HEK293 (cell line): ENCODE data around the gene KNG1.

ENCODE experiments used
- CTCF ChIA-PET: fragments of 350-600 bp; formaldehyde crosslinking; extraction: SDS; loops from one replicate; lab custom pipeline; 2021; ENCODE audit warnings: antibody characterized with exemption; lab: Yijun Ruan, JAX
- POLR2A ChIA-PET: fragments of 300-600 bp; formaldehyde crosslinking; extraction: SDS; loops from one replicate; lab custom pipeline; 2020; ENCODE audit warnings: antibody characterized with exemption, inconsistent platforms; lab: Yijun Ruan, JAX
- H3K27ac ChIP-seq: fragments of 200-500 bp; sonication (Bioruptor generic); 2 replicates; pipeline ENCODE4 v1.5.1; 2014; ENCODE audit warnings: low read depth, low read length, control low read depth, inconsistent platforms; ENCODE audit errors: extremely low read depth
- H3K36me3 ChIP-seq, 2 experiments: fragments of 200-500 bp in 1 of 2; sonication (Bioruptor generic) in 1 of 2; 1 replicate in 1 of 2; 2 replicates in 1 of 2; pipeline ENCODE4 v1.5.1; 2014 to 2017; ENCODE audit warnings: inconsistent platforms in 2 of 2, low read length in 2 of 2; ENCODE audit not compliant: control insufficient read depth in 2 of 2, insufficient read depth in 1 of 2
- H3K4me1 ChIP-seq: fragments of 200-500 bp; sonication (Bioruptor generic); 2 replicates; pipeline ENCODE4 v1.5.1; 2014; ENCODE audit warnings: mild to moderate bottlenecking, low read length, inconsistent platforms; ENCODE audit not compliant: control insufficient read depth, insufficient read depth
- H3K4me3 ChIP-seq: 2 replicates; pipeline ENCODE4 v1.5.1; 2011; ENCODE audit warnings: low read depth, mild to moderate bottlenecking, control low read depth, low read length, moderate library complexity
- H3K9me3 ChIP-seq: fragments of 200-500 bp; sonication (Bioruptor generic); 2 replicates; pipeline ENCODE4 v1.5.1; 2014; ENCODE audit warnings: low read depth, low read length, inconsistent platforms; ENCODE audit not compliant: control insufficient read depth, insufficient read depth
- GFI1B ChIP-seq: fragments of 450-650 bp; formaldehyde crosslinking; IDR thresholded peaks from 2 replicates; pipeline ENCODE4 v1.5.1; 2016; ENCODE audit warnings: missing biosample characterization, missing genetic modification characterization
- KLF17 ChIP-seq: fragments of 450-650 bp; formaldehyde crosslinking; IDR thresholded peaks from 2 replicates; pipeline ENCODE4 v1.5.1; 2016; ENCODE audit warnings: missing biosample characterization, missing genetic modification characterization
- RBAK ChIP-seq: fragments of 450-650 bp; formaldehyde crosslinking; IDR thresholded peaks from 2 replicates; pipeline ENCODE4 v1.5.1; 2016; ENCODE audit warnings: missing biosample characterization, missing genetic modification characterization
- SCRT2 ChIP-seq: fragments of 450-650 bp; formaldehyde crosslinking; IDR thresholded peaks from 2 replicates; pipeline ENCODE4 v1.5.1; 2016; ENCODE audit warnings: missing biosample characterization, missing genetic modification characterization
- YY2 ChIP-seq: fragments of 450-650 bp; formaldehyde crosslinking; IDR thresholded peaks from 2 replicates; pipeline ENCODE4 v1.5.1; 2016; ENCODE audit warnings: missing biosample characterization, missing genetic modification characterization
- ZBTB11 ChIP-seq: fragments of 450-650 bp; formaldehyde crosslinking; conservative IDR thresholded peaks from 2 replicates; pipeline ENCODE4 v1.5.1; 2016; ENCODE audit warnings: low read depth, missing biosample characterization, missing genetic modification characterization
- ZBTB49 ChIP-seq: fragments of 450-650 bp; formaldehyde crosslinking; IDR thresholded peaks from 2 replicates; pipeline ENCODE4 v1.5.1; 2016; ENCODE audit warnings: missing biosample characterization, missing genetic modification characterization, low read depth
- ZFP41 ChIP-seq: fragments of 450-650 bp; formaldehyde crosslinking; IDR thresholded peaks from 2 replicates; pipeline ENCODE4 v1.5.1; 2016; ENCODE audit warnings: missing biosample characterization, missing genetic modification characterization, borderline replicate concordance
- ZNF112 ChIP-seq: fragments of 450-650 bp; formaldehyde crosslinking; IDR thresholded peaks from 2 replicates; pipeline ENCODE4 v1.5.0; 2017; ENCODE audit warnings: missing biosample characterization, missing genetic modification characterization
- ZNF148 ChIP-seq: fragments of 450-650 bp; formaldehyde crosslinking; IDR thresholded peaks from 2 replicates; pipeline ENCODE4 v1.5.0; 2017; ENCODE audit warnings: missing biosample characterization, missing genetic modification characterization, borderline replicate concordance
- ZNF174 ChIP-seq: fragments of 450-650 bp; formaldehyde crosslinking; IDR thresholded peaks from 2 replicates; pipeline ENCODE4 v1.5.0; 2017; ENCODE audit warnings: missing biosample characterization, mild to moderate bottlenecking, missing genetic modification characterization
- ZNF175 ChIP-seq: fragments of 450-650 bp; formaldehyde crosslinking; IDR thresholded peaks from 2 replicates; pipeline ENCODE4 v1.5.1; 2016; ENCODE audit warnings: missing biosample characterization, missing genetic modification characterization
- ZNF324 ChIP-seq: fragments of 450-650 bp; formaldehyde crosslinking; IDR thresholded peaks from 2 replicates; pipeline ENCODE4 v1.5.1; 2016; ENCODE audit warnings: missing biosample characterization, missing genetic modification characterization
- ZNF398 ChIP-seq: fragments of 450-650 bp; formaldehyde crosslinking; IDR thresholded peaks from 2 replicates; pipeline ENCODE4 v1.5.1; 2017; ENCODE audit warnings: missing biosample characterization, missing genetic modification characterization
- ZNF449 ChIP-seq: fragments of 450-650 bp; formaldehyde crosslinking; IDR thresholded peaks from 2 replicates; pipeline ENCODE4 v1.5.1; 2017; ENCODE audit warnings: missing biosample characterization, mild to moderate bottlenecking, missing genetic modification characterization, moderate library complexity
- ZNF610 ChIP-seq: fragments of 450-650 bp; formaldehyde crosslinking; IDR thresholded peaks from 2 replicates; pipeline ENCODE4 v1.5.1; 2016; ENCODE audit warnings: missing biosample characterization, missing genetic modification characterization, borderline replicate concordance
- ZNF692 ChIP-seq: fragments of 450-650 bp; formaldehyde crosslinking; IDR thresholded peaks from 2 replicates; pipeline ENCODE4 v1.5.1; 2016; ENCODE audit warnings: missing biosample characterization, missing genetic modification characterization

KNG1 gene

GRCh38 chr3:186750316-186750715 is 33.2 kb downstream of the KNG1 start:
- POLR2A ChIA-PET = no interaction called here
- H3K4me3 ChIP-seq = no peak overlapping the region

More at GRCh38 chr3:186750316-186750715, 33.2 kb downstream of the KNG1 start:
- CTCF ChIA-PET = interaction anchor here (0.6 to 2.1 kb wide), 3 partner anchors 19 to 160 kb away, joined by 3 to 7 read pairs (median 3); no protein-coding TSS in a partner anchor
- Histone ChIP-seq H3K36me3 (no peaks in the 10 kb centered on the region), H3K4me1 (no peaks in the 10 kb centered on the region)
- no peak for TF ChIP-seq ZFP41
- no peak for TF ChIP-seq RBAK
- no peak for TF ChIP-seq ZNF174 (tag by site-specific recombination)
- no peak for TF ChIP-seq SCRT2
- TF ChIP-seq ZNF610 (tag by site-specific recombination) = no peak
- no peak for TF ChIP-seq ZBTB11
- TF ChIP-seq ZNF449 (tag by site-specific recombination) = no peak
- TF ChIP-seq ZNF324 (tag by site-specific recombination) = no peak
- no peak for TF ChIP-seq KLF17
- TF ChIP-seq ZBTB49 (tag by site-specific recombination) = no peak
- no peak for TF ChIP-seq YY2
- TF ChIP-seq ZNF148 (tag by site-specific recombination) = no peak
- TF ChIP-seq ZNF175 (tag by site-specific recombination) = no peak
- TF ChIP-seq ZNF112 (tag by site-specific recombination) = no peak
- no peak for TF ChIP-seq GFI1B (tag by site-specific recombination)
- no peak for TF ChIP-seq ZNF692
- TF ChIP-seq ZNF398 (tag by site-specific recombination) = no peak
- TF ChIP-seq, all 188 proteins: peak for 0
- H3K9me3 ChIP-seq = no peaks in the 10 kb centered on the region
- no peak overlapping the region for H3K27ac ChIP-seq
